ENCODE data around the gene FFAR1.

DNA sequence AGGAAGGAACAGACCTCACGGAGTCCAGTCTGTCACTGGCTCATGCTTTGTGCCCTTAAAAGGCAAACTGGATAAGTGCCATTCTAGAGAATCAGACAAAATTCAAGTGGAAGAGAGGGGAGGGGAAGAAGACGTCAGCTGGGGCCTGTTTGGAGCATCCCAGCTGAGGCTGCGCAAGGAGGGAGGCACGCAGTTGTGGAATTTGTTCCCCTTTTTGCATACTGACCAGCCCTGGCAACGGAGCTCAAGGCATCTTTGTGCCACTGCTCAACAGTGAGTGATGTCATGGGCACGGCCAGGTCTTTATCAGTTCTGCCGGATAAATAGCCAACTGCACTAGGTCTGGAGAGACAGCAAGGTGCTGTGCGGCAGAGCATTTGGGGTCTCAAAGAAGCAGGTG, 23.0 kb downstream of the FFAR1 start, which contains the start of gene GPR42:
- TF ChIP-seq, protein P1, sequence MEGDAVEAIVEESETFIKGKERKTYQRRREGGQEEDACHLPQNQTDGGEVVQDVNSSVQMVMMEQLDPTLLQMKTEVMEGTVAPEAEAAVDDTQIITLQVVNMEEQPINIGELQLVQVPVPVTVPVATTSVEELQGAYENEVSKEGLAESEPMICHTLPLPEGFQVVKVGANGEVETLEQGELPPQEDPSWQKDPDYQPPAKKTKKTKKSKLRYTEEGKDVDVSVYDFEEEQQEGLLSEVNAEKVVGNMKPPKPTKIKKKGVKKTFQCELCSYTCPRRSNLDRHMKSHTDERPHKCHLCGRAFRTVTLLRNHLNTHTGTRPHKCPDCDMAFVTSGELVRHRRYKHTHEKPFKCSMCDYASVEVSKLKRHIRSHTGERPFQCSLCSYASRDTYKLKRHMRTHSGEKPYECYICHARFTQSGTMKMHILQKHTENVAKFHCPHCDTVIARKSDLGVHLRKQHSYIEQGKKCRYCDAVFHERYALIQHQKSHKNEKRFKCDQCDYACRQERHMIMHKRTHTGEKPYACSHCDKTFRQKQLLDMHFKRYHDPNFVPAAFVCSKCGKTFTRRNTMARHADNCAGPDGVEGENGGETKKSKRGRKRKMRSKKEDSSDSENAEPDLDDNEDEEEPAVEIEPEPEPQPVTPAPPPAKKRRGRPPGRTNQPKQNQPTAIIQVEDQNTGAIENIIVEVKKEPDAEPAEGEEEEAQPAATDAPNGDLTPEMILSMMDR (conservative IDR thresholded peaks at IDR 0.05): no peak
- no peak for TF ChIP-seq ZFX (IDR thresholded peaks at IDR 0.05)

All from C4-2B (cell line).